ENCODE results near the gene PTGDR2.
"Not testable (repeated sequence)": the region's sequence is repeated elsewhere in the genome, so short reads cannot be mapped to it uniquely, and the experiment has no call there.

Gene PTGDR2

DNA sequence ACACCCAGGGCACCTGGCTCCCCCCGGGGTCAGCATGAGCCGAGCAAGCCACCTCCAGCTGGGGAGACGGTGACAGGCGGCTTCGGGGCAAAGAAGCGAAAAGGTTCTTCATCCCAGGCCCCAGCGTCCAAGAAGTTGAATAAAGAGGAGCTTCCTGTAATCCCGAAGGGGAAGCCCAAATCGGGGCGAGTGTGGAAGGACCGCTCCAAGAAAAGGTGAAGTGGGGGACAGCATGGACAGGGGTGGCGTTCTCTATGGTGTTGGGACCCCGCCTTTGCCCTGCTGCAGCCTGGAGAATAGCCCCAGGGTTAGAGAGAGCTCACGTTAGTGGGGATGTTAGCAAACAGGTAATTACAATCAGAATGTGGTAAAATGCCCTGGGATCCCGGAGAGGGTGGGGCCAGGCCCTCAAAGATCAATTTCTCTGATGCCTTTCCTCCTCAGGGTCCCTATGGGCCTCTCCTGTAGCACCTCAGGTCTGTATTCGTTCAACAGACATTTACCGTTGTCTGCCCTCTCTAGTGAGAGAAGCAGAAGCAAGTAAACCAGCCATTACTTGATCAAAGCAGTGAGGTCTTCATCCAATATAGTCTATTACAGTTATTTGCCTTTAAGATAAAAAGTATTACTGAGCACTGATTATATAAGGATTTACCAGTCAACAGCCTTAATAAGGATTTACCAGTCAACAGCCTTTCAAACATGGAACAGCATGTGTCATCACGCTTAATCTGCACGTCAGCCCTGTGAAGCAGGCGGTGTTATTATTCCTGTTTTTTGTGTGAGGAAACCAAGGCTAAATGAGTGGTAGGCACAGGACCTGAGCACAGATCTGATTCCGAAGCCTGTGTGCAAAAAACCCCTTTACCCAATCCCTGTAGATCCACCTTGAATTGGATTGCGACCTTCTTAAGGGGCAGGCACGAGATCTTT is 12.8 kb downstream of the PTGDR2 start:
- peak in 9 of 56 donors; percentile 7 to 35 (median 25) for DNase-seq

- peak; percentile 37 to 97 (median 92) for DNase-seq
Observed at GRCh38 chr11:60841797-60842667, 13.7 kb downstream of the PTGDR2 start, which contains the start of gene CCDC86. Gene CCDC86 (plus strand): TSS chr11:60842113. CDS start chr11:60842125, 12 bp downstream.

DNA sequence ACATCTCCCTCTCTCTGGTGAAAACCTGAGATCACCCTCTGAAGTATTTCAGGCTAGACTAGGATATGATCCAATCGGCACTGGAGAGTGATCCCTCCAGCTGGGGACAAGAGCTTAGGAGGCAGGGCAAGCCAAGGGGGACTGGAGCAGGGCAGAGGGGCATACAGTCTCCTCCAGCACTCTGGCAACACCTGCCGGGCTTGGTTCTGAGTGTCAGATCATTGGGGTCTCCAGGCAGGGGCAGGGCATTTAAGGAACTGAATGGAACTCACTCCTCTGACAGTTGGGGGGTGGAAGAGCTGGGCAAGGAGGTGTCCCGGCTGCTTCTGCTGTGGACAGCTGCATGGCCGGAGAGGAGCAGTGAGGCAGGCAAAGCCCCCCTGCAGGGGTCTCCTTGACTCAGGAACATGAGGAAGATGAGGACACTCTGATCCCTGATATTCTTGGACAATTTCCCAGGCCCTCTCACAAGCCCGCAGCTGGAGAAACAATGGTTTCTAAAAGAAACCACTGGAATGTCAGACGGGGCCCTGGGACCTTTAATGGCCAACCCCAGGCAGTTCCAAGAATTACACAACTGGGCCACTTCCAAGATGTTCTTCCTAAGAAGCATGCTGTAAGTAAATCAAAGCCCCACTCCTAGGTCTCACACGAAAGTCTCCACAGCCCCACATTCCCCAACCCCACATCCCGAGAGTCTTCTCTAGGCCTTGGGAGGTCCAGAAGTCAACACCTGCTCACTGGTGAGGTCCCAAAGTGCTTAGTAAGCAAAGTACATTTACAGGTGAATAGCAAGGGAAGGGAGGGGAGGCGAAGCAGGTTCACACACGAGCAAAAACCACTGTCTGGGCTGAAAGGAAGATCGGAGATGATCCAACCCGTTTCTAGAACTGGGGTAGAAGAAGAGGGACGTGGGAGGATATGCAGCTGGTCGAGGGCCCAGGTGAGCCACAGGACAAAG is 15.0 kb downstream of the PTGDR2 start:
- no peak for DNase-seq

- DNase-seq: no peak
Observed at GRCh38 chr11:60838132-60838531, 17.6 kb downstream of the PTGDR2 start.

GRCh38 chr11:60836866-60837515 is 18.8 kb downstream of the PTGDR2 start:
- no peak for DNase-seq

- DNase-seq: no peak
Observed at GRCh38 chr11:60835534-60835846, 20.3 kb downstream of the PTGDR2 start.

DNA sequence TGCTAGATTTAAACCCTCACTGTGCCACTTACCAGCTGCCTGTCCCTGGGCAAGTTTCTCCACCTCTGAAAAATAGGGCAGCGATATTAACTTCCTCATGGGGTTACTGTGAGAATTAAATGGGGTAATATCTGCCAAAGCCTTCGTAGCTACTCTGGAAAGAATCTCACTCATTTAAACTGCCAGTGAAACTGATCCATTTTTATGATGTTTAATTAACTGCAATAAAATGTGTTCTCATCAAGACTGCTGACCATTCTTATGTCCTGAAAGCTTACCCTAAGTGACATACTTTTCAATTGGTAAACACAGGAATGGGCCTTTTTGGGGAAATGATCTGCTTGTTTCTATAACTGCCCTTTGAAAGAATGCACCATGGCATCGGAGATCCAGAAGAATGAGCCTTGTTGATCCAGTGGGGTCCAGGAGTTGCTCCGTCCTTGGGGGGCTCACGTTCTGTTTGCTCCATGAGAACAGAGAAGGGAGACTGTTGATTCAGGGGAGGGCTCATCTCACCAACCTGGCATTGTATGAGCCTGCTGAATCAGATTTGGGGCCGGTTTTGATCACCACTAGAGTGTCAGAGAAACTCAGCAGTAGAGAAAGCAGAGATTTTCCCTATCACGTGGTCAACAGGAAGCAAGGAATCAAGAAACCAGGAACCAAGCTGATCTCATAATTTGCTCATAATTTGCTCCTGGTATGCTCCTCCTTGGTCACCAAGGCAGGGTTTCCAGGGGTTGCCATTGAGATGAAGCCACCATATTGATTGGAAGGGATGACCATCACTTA is 20.8 kb downstream of the PTGDR2 start:
- no peak for DNase-seq

GRCh38 chr11:60831501-60832079 is 24.2 kb downstream of the PTGDR2 start:
- DNase-seq: no peak

GRCh38 chr11:60831143-60831500 is 24.6 kb downstream of the PTGDR2 start:
- peak in 51 of 56 donors; percentile 20 to 91 (median 65) for DNase-seq

GRCh38 chr11:60830478-60831142 is 25.1 kb downstream of the PTGDR2 start:
- peak in 1 of 56 donors; percentile 57 for DNase-seq

- no peak for DNase-seq
Observed at GRCh38 chr11:60825790-60826189, 30.0 kb downstream of the PTGDR2 start.

- DNase-seq: no peak
Observed at GRCh38 chr11:60825118-60825517, 30.6 kb downstream of the PTGDR2 start.

- not testable (repeated sequence) for DNase-seq
Observed at GRCh38 chr11:60823745-60824306, 31.9 kb downstream of the PTGDR2 start.

DNA sequence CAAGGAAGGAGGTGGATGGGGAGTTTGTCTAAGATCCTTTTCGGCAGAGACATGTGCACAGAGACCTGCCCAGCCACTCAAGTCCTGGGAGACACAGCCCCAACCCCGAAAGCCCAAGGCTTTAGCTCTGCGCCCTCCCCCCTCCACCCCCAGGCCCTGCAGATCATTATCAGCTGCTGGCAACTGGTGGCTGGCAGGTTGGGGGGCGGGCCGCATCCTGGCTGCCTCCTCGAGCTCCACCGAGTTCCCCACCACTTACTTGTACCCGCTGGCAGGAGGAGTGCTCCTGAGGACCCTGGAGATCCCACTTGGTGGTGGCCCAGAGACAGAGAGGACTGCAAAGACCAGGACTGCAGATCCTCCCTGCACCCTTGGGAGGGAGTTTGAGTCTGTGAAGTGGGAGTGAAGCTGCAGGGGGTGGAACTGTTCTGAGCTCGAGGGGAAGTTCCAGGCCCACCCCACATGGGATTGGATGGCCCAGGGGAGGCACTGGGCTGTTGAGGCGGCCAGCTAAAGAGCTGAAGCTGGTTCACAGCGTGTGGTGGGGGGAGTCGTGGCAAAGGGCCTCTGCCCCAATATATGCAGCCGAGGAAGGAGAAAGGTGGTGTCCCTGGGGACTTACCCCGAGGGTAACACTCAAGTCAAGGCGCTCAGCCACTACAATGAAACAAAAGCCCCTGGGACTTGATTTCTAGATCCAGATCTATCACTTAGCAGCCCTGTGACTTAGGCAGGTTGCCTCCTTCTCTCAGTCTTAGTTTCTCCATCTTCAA is 33.7 kb downstream of the PTGDR2 start:
- DNase-seq: no peak

DNA sequence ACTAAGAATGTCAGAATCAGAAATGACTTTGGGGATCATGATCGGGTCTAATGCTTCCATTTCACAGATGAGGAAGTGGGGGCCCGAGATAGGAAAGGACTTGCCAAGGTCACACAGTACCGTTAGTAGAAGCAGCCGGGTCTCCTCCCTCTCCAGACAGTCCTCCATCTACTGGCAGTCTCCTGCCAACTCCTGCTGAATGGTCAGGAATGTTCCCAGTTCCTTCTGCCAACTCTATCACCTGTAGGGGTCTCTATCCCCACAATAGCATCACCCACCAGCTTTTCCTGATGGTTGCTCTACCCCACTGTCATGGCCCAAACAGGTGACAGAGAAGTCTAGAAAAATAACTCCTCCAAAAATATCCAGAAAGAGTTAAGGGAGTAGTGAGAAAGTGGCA is 37.7 kb downstream of the PTGDR2 start:
- no peak for DNase-seq

- DNase-seq: no peak
Observed at GRCh38 chr11:60816590-60817157, 39.1 kb downstream of the PTGDR2 start.

- DNase-seq: no peak
Observed at GRCh38 chr11:60814112-60814511, 41.6 kb downstream of the PTGDR2 start.

Data from nucleus accumbens (tissue), 56 donors.